IPS-NIHi11 (cell line): Measurements from ENCODE around the gene CALHM2.

ENCODE experiments used
- DNase-seq: peaks from one replicate; pipeline ENCODE4 v3.0.0; 2012; ENCODE audit warnings: mixed read lengths, low spot score

Gene CALHM2

DNA sequence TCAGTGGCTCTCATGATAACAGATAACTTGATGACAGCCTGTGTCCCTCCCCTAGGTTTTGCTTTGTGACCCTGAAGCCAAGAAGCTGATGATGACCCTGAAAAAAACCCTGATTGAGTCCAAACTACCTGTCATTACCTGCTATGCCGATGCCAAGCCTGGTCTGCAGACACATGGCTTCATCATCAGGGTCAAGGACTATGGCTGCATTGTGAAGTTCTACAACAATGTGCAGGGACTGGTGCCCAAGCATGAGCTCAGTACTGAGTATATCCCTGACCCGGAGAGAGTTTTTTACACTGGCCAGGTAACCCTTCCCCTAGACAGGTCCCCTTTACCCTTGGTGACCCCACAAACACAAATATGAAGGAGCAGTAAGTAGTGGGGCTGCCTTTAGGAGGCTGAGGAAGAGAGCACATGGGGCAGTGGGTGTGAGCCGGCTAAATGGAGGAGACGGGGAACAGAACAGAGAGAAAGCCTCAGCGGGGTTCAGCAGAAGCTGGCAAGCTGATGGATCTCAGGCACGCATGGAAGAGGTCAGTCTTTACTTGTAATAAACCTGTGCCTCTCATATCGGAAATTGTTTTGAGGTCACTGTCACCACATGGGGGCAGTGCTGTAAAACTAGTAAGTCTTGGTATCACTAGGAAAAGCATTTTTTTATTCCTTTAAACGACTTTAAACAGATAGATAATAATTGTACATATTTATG, 35.6 kb downstream of the CALHM2 start:
- DNase-seq, result peak; percentile 51

DNA sequence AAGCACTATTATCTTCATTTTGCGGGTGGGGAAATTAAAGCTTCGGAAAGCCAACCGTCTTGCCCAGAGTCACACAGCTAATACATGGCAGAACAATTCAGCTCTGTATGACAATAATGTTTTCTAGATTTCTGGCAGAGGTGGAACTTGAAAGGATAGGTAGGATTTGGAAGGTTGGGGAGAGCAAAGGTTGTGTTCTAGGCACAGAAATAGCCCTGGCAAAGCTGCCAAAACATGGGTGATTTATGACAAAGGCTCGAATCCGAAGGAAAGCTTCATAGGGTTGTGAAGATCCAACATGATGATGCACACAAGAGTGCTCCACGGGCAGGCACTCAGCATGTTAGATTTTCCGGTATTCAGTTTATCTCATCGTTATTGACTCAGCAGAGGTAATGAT, 36.6 kb downstream of the CALHM2 start:
- DNase-seq, result no peak

DNA sequence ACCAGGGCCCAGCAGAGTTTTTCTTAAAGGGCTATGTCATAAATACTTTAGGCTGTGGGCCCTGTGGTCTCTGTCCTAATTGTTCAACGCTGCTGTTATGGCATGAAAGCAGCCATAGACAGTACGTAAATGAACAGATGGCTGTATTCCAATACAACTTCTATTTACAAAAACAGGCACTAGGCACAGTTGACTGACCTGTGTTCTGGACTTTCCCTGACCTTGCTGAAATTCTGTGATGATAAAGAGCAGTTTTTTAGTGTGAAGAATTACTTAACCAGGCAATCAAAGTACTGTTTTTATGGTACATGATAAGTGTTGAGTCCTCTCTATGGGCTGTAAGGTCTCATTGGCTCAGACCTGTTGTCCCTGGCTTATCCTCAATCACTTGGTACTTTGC, 38.6 kb downstream of the CALHM2 start:
- no peak for DNase-seq

DNA sequence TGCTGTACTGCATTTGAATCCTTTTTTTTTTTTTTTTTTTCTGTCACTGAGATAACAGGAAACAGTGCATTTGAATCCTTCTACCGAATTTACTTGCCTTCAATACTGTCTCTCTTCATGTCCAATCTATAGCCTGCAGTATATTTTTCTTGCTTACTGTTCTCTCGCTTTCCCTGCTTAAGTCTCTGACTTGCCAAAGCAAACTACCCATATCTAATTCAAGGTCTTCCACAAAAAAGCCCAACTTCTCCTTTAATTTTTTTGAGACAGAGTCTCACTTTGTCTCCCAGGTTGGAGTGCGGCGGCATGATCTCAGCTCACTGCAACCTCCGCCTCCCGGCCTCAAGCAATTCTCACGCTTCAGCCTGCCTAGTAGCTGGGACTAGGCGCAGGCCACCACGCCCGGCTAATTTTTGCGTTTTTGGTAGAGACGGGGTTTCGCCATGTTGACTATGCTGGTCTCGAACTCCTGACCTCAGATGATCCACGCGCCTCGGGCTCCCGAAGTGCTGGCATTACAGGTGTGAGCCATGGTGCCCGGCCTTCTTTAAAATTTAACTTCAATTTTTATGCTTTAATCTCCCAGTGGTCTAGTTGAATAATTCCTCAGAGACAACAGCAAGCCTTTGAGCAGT, 54.9 kb downstream of the CALHM2 start:
- DNase-seq, result no peak

GRCh38 chr10:103396789-103397087, 55.4 kb downstream of the CALHM2 start:
- no peak for DNase-seq
